ENCODE measurements around the gene DBF4B. TPM values are rescaled to one million over a fixed set of nuclear protein-coding genes. Genes with fewer than 3 reads are reported as not detected.
A peak's percentile ranks its signal among the peaks of the same experiment; 100 is the strongest.
"Not testable (repeated sequence)": the region's sequence is repeated elsewhere in the genome, so short reads cannot be mapped to it uniquely, and the experiment has no call there.

The DBF4B gene
- total and polyA plus RNA-seq, 8 donors, result 1.0 to 5.5 (median 2.8) TPM

DNA sequence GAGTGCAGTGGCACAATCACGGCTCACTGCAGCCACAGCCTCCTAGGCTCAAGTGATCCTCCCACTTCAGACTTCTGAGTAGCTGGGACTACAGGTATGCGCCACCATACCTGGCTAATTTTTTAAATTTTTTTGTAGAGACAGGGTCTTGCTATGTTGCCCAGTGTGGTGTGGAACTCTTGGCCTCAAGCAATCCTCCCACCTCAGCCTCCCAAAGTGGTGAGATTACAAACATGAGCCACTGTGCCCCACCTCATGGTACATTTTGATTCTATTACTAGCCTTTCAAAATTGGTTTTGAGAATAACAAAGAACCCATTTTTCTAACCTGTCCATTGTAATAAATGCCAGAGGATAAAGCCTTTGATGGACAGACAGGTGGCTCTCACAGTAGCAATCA, 20.3 kb upstream of the DBF4B start:
- WGBS, 2 donors, result 94% methylated on average over 2 of the region's 2 CpGs
- FAIRE-seq, result no peak
- Histone ChIP-seq H3K27me3 (no peaks in the 10 kb centered on the region), H3K4me3 (peak overlapping the region in 1 of 4 donors; percentile 65), H3K27ac (no peak overlapping the region), H3K4me1 (peaks cover 0 to 8% (median 0%) of the 10 kb centered on the region in 3 donors), H3K9me3 (no peaks in the 10 kb centered on the region), H3K36me3 (peaks cover 0 to 10% (median 0%) of the 10 kb centered on the region in 3 donors)
- DNase-seq, result no peak
- ATAC-seq, result no peak
- intact Hi-C loops (cut with DNase I), result no loop called here
- TF ChIP-seq, protein P1, sequence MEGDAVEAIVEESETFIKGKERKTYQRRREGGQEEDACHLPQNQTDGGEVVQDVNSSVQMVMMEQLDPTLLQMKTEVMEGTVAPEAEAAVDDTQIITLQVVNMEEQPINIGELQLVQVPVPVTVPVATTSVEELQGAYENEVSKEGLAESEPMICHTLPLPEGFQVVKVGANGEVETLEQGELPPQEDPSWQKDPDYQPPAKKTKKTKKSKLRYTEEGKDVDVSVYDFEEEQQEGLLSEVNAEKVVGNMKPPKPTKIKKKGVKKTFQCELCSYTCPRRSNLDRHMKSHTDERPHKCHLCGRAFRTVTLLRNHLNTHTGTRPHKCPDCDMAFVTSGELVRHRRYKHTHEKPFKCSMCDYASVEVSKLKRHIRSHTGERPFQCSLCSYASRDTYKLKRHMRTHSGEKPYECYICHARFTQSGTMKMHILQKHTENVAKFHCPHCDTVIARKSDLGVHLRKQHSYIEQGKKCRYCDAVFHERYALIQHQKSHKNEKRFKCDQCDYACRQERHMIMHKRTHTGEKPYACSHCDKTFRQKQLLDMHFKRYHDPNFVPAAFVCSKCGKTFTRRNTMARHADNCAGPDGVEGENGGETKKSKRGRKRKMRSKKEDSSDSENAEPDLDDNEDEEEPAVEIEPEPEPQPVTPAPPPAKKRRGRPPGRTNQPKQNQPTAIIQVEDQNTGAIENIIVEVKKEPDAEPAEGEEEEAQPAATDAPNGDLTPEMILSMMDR (IDR thresholded peaks at IDR 0.05), result no peak

GRCh38 chr17:44688675-44689476, 19.6 kb upstream of the DBF4B start:
- FAIRE-seq (no peak), ATAC-seq (peak in 3 of 4 donors; percentile 20 to 47 (median 33)), DNase-seq (peak in 1 of 6 donors; percentile 8)
- WGBS, 2 donors, result 1 to 2% methylated on average over 13 of the region's 13 CpGs
- Histone ChIP-seq H3K9me3 (no peaks in the 10 kb centered on the region), H3K36me3 (peaks cover 0 to 5% (median 0%) of the 10 kb centered on the region in 3 donors), H3K27ac (peak overlapping the region; percentile 22 to 69 (median 48)), H3K4me3 (peak overlapping the region; percentile 42 to 92 (median 66)), H3K27me3 (no peaks in the 10 kb centered on the region), H3K4me1 (peaks cover 0 to 8% (median 0%) of the 10 kb centered on the region in 3 donors)
- TF ChIP-seq, protein P1 (IDR thresholded peaks at IDR 0.05), result no peak
- intact Hi-C loops (cut with DNase I), result no loop called here

- intact Hi-C loops (cut with DNase I), result no loop called here
- FAIRE-seq (no peak), DNase-seq (peak; percentile 85 to 96 (median 86)), ATAC-seq (peak; percentile 99 to 100 (median 100))
- H3K4me1 ChIP-seq, result peaks cover 0 to 8% (median 0%) of the 10 kb centered on the region in 3 donors
- H3K27ac ChIP-seq, result peak within 1 kb of the TSS; percentile 22 to 69 (median 48)
- H3K4me3 ChIP-seq, result peak within 1 kb of the TSS; percentile 42 to 92 (median 66)
- no peaks in the 10 kb centered on the region for H3K9me3 ChIP-seq
- H3K27me3 ChIP-seq, result no peaks in the 10 kb centered on the region
- TF ChIP-seq, protein P1 (IDR thresholded peaks at IDR 0.05), result no peak
- WGBS, 2 donors, result 0% methylated on average over 46 to 51 of the region's 51 CpGs
- H3K36me3 ChIP-seq, result no peaks in the 10 kb centered on the region
Observed at GRCh38 chr17:44689477-44690217, 18.8 kb upstream of the DBF4B start, which contains the start of gene CCDC43. TSS of gene CCDC43 (minus strand) at chr17:44689776. CDS start at chr17:44689753, 23 bp downstream.

DNA sequence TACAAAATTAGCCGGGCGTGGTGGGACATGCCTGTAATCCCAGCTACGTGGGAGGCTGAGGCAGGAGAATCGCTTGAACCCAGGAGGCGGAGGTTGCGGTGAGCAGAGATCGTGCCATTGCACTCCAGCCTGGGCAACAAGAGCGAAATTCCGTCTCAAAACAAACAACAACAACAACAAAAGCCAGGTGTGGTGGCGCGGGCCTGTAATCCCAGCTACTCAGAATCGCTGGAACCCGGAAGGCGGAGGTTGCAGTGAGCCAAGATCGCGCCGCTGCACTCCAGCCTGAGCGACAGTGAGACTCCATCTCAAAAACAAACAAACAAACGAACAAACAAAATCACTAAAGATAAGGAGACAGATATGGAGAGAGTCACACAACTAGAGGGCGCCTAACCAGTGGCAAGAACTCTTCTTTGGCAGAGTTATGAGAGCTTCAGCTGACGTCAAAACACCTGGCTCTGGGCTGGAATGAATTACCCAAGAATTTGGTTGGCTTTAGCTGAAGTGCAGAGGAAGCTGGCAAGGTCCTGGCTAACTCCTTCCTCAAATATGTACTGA, 17.6 kb upstream of the DBF4B start:
- H3K9me3 ChIP-seq; H3K4me3 ChIP-seq; FAIRE-seq; H3K4me1 ChIP-seq; H3K27ac ChIP-seq; ATAC-seq; intact Hi-C loops (cut with DNase I); H3K27me3 ChIP-seq; H3K36me3 ChIP-seq: not testable (repeated sequence)
- peak in 1 of 6 donors; percentile 35 for DNase-seq
- 78 to 80% methylated on average over 21 of the region's 21 CpGs for WGBS, 2 donors

DNA sequence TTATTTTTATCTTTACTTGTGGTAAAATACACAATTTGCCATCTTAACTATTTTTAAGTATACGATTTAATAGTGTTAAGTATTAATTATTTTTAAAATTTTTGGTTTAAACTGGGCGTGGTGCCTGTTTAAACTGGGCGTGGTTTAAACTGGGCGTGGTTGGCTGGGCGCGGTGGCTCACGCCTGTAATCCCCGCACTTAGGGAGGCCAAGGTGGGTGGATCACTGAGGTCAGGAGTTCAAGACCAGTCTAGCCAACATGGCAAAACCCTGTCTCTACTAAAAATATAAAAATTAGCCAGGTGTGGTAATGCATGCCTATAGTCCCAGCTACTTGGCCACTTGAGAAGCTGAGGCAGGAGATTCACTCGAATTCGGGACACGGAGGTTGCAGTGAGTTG, 14.9 kb upstream of the DBF4B start:
- DNase-seq (no peak), FAIRE-seq (no peak), ATAC-seq (no peak)
- no peaks in the 10 kb centered on the region for H3K36me3 ChIP-seq
- no peak overlapping the region for H3K4me3 ChIP-seq
- H3K27ac ChIP-seq, result no peak overlapping the region
- no peaks in the 10 kb centered on the region for H3K9me3 ChIP-seq
- 64 to 75% methylated on average over 11 of the region's 11 CpGs for WGBS, 2 donors
- TF ChIP-seq, protein P1 (IDR thresholded peaks at IDR 0.05), result no peak
- intact Hi-C loops (cut with DNase I), result no loop called here
- H3K4me1 ChIP-seq, result peaks cover 0 to 4% (median 0%) of the 10 kb centered on the region in 3 donors
- no peaks in the 10 kb centered on the region for H3K27me3 ChIP-seq

GRCh38 chr17:44700288-44700687, 8.2 kb upstream of the DBF4B start:
- H3K27ac ChIP-seq; ATAC-seq; H3K36me3 ChIP-seq; FAIRE-seq; H3K4me1 ChIP-seq; intact Hi-C loops (cut with DNase I); DNase-seq; H3K27me3 ChIP-seq; H3K9me3 ChIP-seq; H3K4me3 ChIP-seq: not testable (repeated sequence)
- WGBS, 2 donors, result 78 to 85% methylated on average over 10 of the region's 10 CpGs

Data from pancreas (tissue), 10 donors.